Glutamatergic neuron (in vitro differentiated cells): Measurements from ENCODE around the gene SLC7A7. TPM values are rescaled to one million over a fixed set of nuclear protein-coding genes. Genes with fewer than 3 reads are reported as not detected.
"Not testable (repeated sequence)": the region's sequence is repeated elsewhere in the genome, so short reads cannot be mapped to it uniquely, and the experiment has no call there.

ENCODE experiments used
- DNase-seq: peaks from one replicate; pipeline ENCODE4 v3.0.0; 2022
- H3K27ac Mint-ChIP-seq: one replicate; pipeline ENCODE4 v1.8.0; 2020; ENCODE audit warnings: mild to moderate bottlenecking, mixed read lengths, inconsistent platforms; ENCODE audit not compliant: unreplicated experiment
- H3K27me3 Mint-ChIP-seq: one replicate; pipeline ENCODE4 v1.8.0; 2020; ENCODE audit warnings: mild to moderate bottlenecking, moderate library complexity, mixed read lengths, inconsistent platforms; ENCODE audit not compliant: unreplicated experiment
- H3K36me3 Mint-ChIP-seq: one replicate; pipeline ENCODE4 v1.8.0; 2020; ENCODE audit warnings: mild to moderate bottlenecking, mixed read lengths, inconsistent platforms; ENCODE audit not compliant: unreplicated experiment
- H3K4me1 Mint-ChIP-seq: one replicate; pipeline ENCODE4 v1.8.0; 2020; ENCODE audit warnings: mild to moderate bottlenecking, low read depth, mixed read lengths, inconsistent platforms; ENCODE audit not compliant: unreplicated experiment
- H3K4me3 Mint-ChIP-seq: one replicate; pipeline ENCODE4 v1.8.0; 2020; ENCODE audit warnings: mild to moderate bottlenecking, mixed read lengths, inconsistent platforms; ENCODE audit not compliant: unreplicated experiment
- H3K9me3 Mint-ChIP-seq: one replicate; pipeline ENCODE4 v1.8.0; 2020; ENCODE audit warnings: mild to moderate bottlenecking, moderate library complexity, mixed read lengths, inconsistent platforms; ENCODE audit not compliant: unreplicated experiment
- total RNA-seq: library from RNA; stranded (reverse); fragmentation: NEBNext Ultra II Directional; extraction: Animal tissue kit (Norgen Biotek cat#: 25700); gene quantifications from one replicate; pipeline ENCODE4 v1.2.1, GENCODE V29; 2021; ENCODE audit not compliant: unreplicated experiment
- TF ChIP-seq, protein P1 (sequence below): fragments of 200-600 bp; sonication (generic); IDR thresholded peaks from one replicate; pipeline ENCODE4 v1.5.0; 2021; ENCODE audit not compliant: partially characterized antibody, unreplicated experiment

SLC7A7 gene
- total RNA-seq, 1 donor from 2014 or later, result 1.7 TPM

DNA sequence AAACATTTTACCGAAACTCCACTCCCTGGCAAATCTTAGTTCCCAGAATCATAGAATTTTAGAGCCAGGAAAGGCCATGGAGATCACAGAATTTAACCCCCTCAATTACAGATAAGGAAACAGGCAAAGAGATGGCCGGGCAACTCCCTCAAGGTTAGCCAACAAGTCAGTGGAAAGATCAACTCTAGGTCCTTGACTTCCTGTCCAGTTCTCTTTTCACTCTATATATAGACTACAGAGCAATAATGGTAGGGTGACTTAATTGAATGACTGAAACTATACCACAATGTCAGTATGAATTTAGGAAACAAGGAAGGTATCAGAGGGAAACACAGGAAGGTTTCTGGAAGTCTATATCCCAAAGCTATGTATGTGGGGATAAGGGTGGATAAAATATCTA, 37.2 kb downstream of the SLC7A7 start:
- TF ChIP-seq, protein P1, sequence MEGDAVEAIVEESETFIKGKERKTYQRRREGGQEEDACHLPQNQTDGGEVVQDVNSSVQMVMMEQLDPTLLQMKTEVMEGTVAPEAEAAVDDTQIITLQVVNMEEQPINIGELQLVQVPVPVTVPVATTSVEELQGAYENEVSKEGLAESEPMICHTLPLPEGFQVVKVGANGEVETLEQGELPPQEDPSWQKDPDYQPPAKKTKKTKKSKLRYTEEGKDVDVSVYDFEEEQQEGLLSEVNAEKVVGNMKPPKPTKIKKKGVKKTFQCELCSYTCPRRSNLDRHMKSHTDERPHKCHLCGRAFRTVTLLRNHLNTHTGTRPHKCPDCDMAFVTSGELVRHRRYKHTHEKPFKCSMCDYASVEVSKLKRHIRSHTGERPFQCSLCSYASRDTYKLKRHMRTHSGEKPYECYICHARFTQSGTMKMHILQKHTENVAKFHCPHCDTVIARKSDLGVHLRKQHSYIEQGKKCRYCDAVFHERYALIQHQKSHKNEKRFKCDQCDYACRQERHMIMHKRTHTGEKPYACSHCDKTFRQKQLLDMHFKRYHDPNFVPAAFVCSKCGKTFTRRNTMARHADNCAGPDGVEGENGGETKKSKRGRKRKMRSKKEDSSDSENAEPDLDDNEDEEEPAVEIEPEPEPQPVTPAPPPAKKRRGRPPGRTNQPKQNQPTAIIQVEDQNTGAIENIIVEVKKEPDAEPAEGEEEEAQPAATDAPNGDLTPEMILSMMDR, result no peak
- Mint-ChIP-seq H3K27ac (no peak overlapping the region), H3K4me1 (no peaks in the 10 kb centered on the region), H3K36me3 (no peaks in the 10 kb centered on the region), H3K27me3 (peaks cover 15% of the 10 kb centered on the region), H3K4me3 (no peak overlapping the region), H3K9me3 (no peaks in the 10 kb centered on the region)
- DNase-seq, result no peak

DNA sequence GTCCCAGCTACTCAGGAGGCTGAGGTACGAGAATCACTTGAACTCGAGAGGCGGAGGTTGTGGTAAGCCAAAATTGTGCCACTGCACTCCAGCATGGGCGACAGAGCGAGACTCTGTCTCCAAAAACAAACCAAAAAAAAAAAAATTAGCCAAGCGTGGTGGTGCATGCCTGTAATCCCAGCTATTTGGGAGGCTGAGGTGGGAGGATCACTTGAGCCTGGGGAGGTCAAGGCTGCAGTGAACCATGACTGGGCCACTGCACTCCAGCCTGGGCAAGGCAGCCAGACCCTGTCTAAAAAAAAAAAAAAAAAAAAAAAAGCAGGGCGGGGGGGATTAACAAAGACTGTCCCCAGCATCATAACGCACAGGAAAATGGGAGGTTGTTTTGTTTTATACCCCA, 38.4 kb downstream of the SLC7A7 start:
- H3K27me3 Mint-ChIP-seq, result peaks cover 15% of the 10 kb centered on the region
- DNase-seq, H3K4me1 Mint-ChIP-seq, H3K9me3 Mint-ChIP-seq, H3K4me3 Mint-ChIP-seq, H3K36me3 Mint-ChIP-seq, H3K27ac Mint-ChIP-seq: not testable (repeated sequence)

DNA sequence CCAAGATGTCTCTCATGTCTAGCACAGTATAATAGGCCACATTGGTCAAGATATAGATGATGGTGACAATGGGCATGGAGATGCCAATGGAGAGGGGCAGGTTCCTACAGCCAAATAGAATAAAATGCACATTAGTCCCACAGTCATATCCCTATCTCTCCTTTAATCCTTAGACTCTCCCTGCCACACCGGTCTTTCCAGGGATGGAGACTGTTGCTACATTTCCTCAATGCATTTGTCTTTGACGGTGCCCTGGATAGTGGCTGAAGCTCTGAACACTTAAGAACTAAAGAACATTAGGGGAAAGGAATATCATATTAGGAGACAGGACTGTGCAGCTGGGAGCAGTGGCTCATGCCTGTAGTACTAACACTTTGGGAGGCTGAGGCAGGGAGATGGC, 39.0 kb downstream of the SLC7A7 start:
- Mint-ChIP-seq H3K27me3 (peaks cover 12% of the 10 kb centered on the region), H3K27ac (no peak overlapping the region), H3K4me1 (no peaks in the 10 kb centered on the region), H3K9me3 (peaks cover 1% of the 10 kb centered on the region), H3K36me3 (no peaks in the 10 kb centered on the region), H3K4me3 (no peak overlapping the region)
- DNase-seq, result no peak
- TF ChIP-seq, protein P1, result no peak

DNA sequence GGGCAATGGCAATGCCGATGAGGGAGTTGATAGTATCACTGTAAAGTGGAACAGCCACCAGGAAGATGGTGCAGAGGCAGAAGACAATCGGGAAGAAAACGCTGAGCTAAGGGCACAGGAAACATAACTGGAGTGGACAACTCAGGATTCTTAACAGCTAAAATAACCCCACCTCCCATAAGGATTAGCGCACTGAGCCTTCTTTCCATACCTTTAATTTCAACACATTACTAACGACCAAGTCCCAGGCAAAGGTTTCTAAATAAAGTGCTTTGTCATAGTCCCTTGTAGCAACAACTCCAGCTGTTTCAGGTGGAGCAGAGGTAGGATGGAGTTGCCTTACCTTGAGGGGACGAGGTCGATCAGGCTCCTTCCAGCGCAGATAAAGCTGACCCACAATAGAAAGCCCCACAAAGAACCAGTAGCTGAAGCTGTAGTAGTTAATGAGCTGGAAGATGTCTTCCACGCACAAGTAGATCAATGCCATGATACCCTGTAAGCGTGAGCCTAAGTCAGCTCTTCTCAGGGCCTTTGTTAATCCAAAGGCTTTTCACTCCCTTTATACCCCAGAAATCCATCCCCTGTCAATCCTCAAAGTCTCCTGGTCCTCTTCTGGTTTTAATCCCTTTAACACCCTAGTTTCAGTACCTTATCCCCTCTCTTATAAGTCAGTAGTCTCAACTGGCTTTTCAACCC, 41.1 kb downstream of the SLC7A7 start:
- Mint-ChIP-seq H3K27me3 (peaks cover 12% of the 10 kb centered on the region), H3K27ac (peak overlapping the region; percentile 22), H3K4me3 (no peak overlapping the region), H3K36me3 (no peaks in the 10 kb centered on the region), H3K9me3 (peaks cover 1% of the 10 kb centered on the region), H3K4me1 (no peaks in the 10 kb centered on the region)
- TF ChIP-seq, protein P1, result no peak
- DNase-seq, result no peak

DNA sequence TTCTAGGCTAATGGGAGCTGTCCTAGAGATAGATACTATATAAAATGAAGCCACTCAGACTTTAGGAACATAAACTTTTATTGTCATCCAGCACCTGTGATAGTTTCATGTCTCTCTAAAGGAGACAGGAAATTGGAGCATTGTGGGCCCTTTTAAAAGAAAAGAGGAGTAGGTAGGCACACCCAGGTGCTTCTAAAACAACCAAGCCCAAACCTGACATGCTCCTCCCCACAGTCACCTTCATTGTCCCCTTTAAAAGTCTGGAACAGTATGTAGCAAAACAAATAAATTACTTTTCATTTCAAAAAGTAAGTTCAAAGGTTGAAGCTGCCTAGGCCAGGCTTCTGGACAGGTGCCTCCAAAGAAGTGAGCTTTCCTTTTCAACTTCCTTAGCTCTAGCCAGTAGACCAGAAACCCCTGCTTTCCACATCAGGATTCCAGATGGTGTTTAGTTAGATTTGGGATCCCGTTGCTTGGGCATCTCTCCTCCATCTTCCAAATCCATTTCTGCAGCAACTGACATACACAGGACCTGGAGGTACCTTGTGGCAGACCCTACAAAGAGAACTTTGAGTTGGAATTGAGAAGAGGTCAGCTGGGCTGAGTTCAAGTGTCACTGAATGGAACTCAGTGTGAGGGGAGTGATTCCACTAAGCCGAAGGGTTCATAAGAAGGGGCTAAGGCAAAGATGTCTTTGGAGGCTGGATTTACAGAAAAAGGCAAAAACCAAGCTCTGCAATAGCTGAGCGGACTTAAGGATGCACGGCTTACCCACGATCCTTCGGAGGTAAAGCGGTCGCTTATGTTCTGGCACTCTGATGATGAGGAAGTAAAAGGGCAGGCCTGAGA, 41.8 kb downstream of the SLC7A7 start:
- Mint-ChIP-seq H3K27ac (peak overlapping the region; percentile 22), H3K4me1 (no peaks in the 10 kb centered on the region), H3K9me3 (peaks cover 1% of the 10 kb centered on the region), H3K36me3 (no peaks in the 10 kb centered on the region), H3K4me3 (no peak overlapping the region), H3K27me3 (peaks cover 12% of the 10 kb centered on the region)
- no peak for DNase-seq
- TF ChIP-seq, protein P1, result no peak
